HL-60 (cell line): ENCODE data around the gene WDR20.

Experiments used
- DNase-seq, 2 experiments: peaks; one replicate each; pipeline ENCODE4 v3.0.0-alpha.2; 2010 to 2020; ENCODE audit warnings: low read depth in 1 of 2, low spot score in 1 of 2
- H3K27ac ChIP-seq: fragments of 250-450 bp; sonication (Bioruptor Pico); replicated peaks from 2 replicates; pipeline ENCODE4 v1.5.1; 2020; ENCODE audit warnings: mild to moderate bottlenecking, moderate library complexity
- H3K27me3 ChIP-seq: fragments of 250-450 bp; sonication (Bioruptor Pico); 2 replicates; pipeline ENCODE4 v1.5.1; 2021; ENCODE audit warnings: mild to moderate bottlenecking, moderate library complexity; ENCODE audit not compliant: insufficient read depth, poor library complexity, severe bottlenecking
- H3K4me3 ChIP-seq: replicated peaks from 2 replicates; pipeline ENCODE4 v1.5.1; 2011; ENCODE audit warnings: mild to moderate bottlenecking, control low read depth, low read length; ENCODE audit not compliant: insufficient read depth
- GABPA ChIP-seq: IDR thresholded peaks from 2 replicates; pipeline ENCODE4 v1.6.1; 2012; ENCODE audit warnings: low read depth
- POLR2AphosphoS5 ChIP-seq: IDR thresholded peaks from 2 replicates; pipeline ENCODE4 v1.6.1; 2012; ENCODE audit warnings: low read depth
- SPI1 ChIP-seq: IDR thresholded peaks from 2 replicates; pipeline ENCODE4 v1.6.1; 2012; ENCODE audit warnings: low read depth, mild to moderate bottlenecking, borderline replicate concordance
- TF ChIP-seq, protein P1 (sequence below): IDR thresholded peaks from one replicate; pipeline ENCODE4 v1.5.1; 2011; ENCODE audit warnings: low read length, control low read depth, inconsistent platforms; ENCODE audit not compliant: insufficient read depth
- TF ChIP-seq, protein P2 (sequence below): IDR thresholded peaks from 2 replicates; pipeline ENCODE4 v1.6.1; 2012; ENCODE audit warnings: low read depth; ENCODE audit not compliant: insufficient replicate concordance

The WDR20 gene

DNA sequence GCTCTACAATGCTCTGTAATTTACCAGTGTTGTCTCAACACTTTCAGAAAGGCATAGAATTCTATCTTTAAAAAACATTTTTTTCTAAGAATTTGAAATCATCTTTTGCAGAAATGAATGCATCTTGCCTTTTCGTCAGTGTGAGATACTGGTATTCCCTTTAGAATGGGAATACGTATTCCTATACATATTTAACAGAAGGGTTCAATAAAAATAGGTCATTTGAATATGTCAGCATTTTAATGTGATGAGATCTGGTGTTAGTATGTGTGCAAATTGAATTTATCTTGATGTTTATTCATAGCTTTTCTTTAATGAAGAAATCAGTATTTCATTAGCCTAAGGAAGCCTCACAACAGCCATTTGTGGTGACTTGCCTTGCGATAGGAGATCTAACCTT is 44.2 kb downstream of the WDR20 start:
- Histone ChIP-seq H3K27ac (no peak overlapping the region), H3K4me3 (no peak overlapping the region), H3K27me3 (no peaks in the 10 kb centered on the region)
- TF ChIP-seq, protein P1, sequence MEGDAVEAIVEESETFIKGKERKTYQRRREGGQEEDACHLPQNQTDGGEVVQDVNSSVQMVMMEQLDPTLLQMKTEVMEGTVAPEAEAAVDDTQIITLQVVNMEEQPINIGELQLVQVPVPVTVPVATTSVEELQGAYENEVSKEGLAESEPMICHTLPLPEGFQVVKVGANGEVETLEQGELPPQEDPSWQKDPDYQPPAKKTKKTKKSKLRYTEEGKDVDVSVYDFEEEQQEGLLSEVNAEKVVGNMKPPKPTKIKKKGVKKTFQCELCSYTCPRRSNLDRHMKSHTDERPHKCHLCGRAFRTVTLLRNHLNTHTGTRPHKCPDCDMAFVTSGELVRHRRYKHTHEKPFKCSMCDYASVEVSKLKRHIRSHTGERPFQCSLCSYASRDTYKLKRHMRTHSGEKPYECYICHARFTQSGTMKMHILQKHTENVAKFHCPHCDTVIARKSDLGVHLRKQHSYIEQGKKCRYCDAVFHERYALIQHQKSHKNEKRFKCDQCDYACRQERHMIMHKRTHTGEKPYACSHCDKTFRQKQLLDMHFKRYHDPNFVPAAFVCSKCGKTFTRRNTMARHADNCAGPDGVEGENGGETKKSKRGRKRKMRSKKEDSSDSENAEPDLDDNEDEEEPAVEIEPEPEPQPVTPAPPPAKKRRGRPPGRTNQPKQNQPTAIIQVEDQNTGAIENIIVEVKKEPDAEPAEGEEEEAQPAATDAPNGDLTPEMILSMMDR: no peak
- TF ChIP-seq SPI1: no peak
- no peak for TF ChIP-seq GABPA
- TF ChIP-seq POLR2AphosphoS5: no peak
- TF ChIP-seq, protein P2, sequence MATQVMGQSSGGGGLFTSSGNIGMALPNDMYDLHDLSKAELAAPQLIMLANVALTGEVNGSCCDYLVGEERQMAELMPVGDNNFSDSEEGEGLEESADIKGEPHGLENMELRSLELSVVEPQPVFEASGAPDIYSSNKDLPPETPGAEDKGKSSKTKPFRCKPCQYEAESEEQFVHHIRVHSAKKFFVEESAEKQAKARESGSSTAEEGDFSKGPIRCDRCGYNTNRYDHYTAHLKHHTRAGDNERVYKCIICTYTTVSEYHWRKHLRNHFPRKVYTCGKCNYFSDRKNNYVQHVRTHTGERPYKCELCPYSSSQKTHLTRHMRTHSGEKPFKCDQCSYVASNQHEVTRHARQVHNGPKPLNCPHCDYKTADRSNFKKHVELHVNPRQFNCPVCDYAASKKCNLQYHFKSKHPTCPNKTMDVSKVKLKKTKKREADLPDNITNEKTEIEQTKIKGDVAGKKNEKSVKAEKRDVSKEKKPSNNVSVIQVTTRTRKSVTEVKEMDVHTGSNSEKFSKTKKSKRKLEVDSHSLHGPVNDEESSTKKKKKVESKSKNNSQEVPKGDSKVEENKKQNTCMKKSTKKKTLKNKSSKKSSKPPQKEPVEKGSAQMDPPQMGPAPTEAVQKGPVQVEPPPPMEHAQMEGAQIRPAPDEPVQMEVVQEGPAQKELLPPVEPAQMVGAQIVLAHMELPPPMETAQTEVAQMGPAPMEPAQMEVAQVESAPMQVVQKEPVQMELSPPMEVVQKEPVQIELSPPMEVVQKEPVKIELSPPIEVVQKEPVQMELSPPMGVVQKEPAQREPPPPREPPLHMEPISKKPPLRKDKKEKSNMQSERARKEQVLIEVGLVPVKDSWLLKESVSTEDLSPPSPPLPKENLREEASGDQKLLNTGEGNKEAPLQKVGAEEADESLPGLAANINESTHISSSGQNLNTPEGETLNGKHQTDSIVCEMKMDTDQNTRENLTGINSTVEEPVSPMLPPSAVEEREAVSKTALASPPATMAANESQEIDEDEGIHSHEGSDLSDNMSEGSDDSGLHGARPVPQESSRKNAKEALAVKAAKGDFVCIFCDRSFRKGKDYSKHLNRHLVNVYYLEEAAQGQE: no peak
- DNase-seq: no peak

DNA sequence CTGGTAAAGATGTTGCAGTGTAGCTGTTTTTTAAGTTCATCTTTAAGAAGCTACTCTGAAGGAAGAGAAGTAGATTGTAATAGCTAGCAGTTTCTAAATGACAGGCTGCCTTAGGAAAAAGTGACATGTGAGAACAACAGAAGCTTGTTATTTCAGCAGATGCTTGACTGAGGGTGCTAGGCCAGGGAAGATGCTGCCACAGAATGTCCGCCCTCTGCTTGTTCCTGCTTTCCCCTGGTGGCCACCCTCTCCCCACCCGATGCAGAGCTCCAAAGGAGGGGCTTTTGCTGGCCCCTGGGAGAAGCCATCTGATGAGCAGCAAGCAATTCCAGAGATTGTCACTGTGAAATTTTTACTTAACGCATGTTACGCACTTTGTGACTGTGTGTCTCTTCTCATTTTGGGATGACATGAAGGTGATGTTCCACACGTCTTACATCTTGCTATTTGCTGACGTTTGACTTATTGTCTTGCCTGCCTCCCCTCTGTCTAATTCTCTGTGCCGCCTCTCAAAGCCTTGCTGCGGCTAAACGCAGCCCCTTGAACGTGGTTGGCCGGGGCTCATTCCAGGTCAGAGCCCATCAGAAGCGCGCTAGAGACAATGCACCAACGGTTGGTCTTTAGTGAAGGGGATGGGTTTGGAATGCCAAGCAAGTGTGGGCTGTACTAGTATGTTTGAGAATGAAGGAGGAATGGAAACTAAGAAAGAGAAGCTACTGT is 44.8 kb downstream of the WDR20 start:
- Histone ChIP-seq H3K4me3 (no peak overlapping the region), H3K27me3 (no peaks in the 10 kb centered on the region), H3K27ac (no peak overlapping the region)
- no peak for DNase-seq
- TF ChIP-seq, protein P1: no peak
- TF ChIP-seq POLR2AphosphoS5 (no peak), GABPA (no peak), SPI1 (no peak)
- TF ChIP-seq, protein P2: no peak

DNA sequence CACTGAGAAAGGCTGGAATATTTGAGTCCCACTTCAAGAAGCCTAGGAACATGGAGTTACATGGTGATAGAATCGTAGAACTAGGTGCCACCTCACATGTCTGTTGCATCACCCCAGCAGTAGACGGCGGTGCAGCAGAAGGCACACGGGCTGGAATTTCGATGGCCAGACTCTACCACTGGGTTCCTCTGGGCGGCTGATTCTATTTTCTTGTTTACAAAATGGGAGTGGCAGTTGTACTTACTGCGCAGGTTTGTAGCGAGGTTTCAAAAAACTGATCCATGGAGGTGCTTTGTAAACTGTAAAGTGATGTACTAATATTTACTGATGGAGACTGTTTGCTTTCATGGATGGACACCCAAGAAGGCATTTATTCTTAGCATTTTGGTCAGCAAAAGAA is 45.7 kb downstream of the WDR20 start:
- Histone ChIP-seq H3K27me3 (no peaks in the 10 kb centered on the region), H3K27ac (no peak overlapping the region), H3K4me3 (no peak overlapping the region)
- DNase-seq: no peak
- TF ChIP-seq, protein P1: no peak
- TF ChIP-seq POLR2AphosphoS5: no peak
- TF ChIP-seq GABPA: no peak
- TF ChIP-seq, protein P2: no peak
- no peak for TF ChIP-seq SPI1
